Neutrophil (primary cell): ENCODE measurements around the gene TOR1AIP2.
"Not testable (repeated sequence)": the region's sequence is repeated elsewhere in the genome, so short reads cannot be mapped to it uniquely, and the experiment has no call there.

Experiments
- H3K27ac ChIP-seq: fragments of 200-600 bp; sonication (generic); 2 replicates; pipeline ENCODE4 v1.5.1; 2016; ENCODE audit warnings: mild to moderate bottlenecking, moderate library complexity
- H3K27me3 ChIP-seq: fragments of 200-600 bp; sonication (generic); 2 replicates; pipeline ENCODE4 v1.6.0; 2016; ENCODE audit warnings: mild to moderate bottlenecking
- H3K36me3 ChIP-seq: fragments of 200-600 bp; sonication (generic); 2 replicates; pipeline ENCODE4 v1.5.1; 2017
- H3K4me1 ChIP-seq, 2 experiments: fragments of 200-600 bp in 1 of 2; sonication (generic) in 1 of 2; 1 replicate in 1 of 2; 2 replicates in 1 of 2; pipeline versions ENCODE4 v1.5.1 to v1.6.1; 2013 to 2016; ENCODE audit warnings: low read depth in 1 of 2, low read length in 1 of 2, mild to moderate bottlenecking in 1 of 2, moderate library complexity in 1 of 2; ENCODE audit not compliant: control insufficient read depth in 1 of 2, insufficient read depth in 1 of 2
- H3K4me3 ChIP-seq, 2 experiments: fragments of 200-600 bp in 1 of 2; sonication (generic) in 1 of 2; 1 replicate in 1 of 2; 2 replicates in 1 of 2; pipeline ENCODE4 v1.5.1; 2013 to 2016; ENCODE audit warnings: low read depth in 1 of 2, low read length in 1 of 2, mild to moderate bottlenecking in 1 of 2, moderate library complexity in 1 of 2
- H3K9me3 ChIP-seq: fragments of 200-600 bp; sonication (generic); 2 replicates; pipeline ENCODE4 v1.5.1; 2016
- TF ChIP-seq, protein P1 (sequence below): fragments of 200-600 bp; sonication (generic); IDR thresholded peaks from 2 replicates; pipeline ENCODE4 v1.5.1; 2016; ENCODE audit warnings: antibody characterized with exemption

Gene TOR1AIP2

DNA sequence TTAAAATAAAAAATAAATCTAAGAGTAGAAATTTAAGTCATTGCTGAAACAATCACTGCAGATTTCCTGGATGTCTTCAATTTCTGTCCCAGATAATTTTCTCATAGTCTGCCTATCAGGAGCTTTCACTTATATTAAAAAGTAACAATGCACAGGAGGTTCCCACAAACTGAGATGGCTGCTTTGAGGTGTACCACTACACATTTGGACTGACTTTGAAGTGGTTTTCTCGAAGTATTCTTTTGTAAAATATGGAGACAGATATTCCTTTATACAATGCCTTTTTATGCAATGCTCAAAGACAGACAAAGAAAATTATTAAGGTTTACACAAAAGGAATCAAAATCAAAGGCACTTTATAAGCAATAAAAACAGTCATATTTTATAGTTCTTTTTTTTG, 24.5 kb downstream of the TOR1AIP2 start:
- Histone ChIP-seq H3K4me1 (peaks cover 6 to 7% of the 10 kb centered on the region in 2 experiments), H3K27ac (no peak overlapping the region), H3K36me3 (peaks cover 70% of the 10 kb centered on the region), H3K4me3 (no peak overlapping the region), H3K27me3 (no peaks in the 10 kb centered on the region), H3K9me3 (no peaks in the 10 kb centered on the region)
- TF ChIP-seq, protein P1, sequence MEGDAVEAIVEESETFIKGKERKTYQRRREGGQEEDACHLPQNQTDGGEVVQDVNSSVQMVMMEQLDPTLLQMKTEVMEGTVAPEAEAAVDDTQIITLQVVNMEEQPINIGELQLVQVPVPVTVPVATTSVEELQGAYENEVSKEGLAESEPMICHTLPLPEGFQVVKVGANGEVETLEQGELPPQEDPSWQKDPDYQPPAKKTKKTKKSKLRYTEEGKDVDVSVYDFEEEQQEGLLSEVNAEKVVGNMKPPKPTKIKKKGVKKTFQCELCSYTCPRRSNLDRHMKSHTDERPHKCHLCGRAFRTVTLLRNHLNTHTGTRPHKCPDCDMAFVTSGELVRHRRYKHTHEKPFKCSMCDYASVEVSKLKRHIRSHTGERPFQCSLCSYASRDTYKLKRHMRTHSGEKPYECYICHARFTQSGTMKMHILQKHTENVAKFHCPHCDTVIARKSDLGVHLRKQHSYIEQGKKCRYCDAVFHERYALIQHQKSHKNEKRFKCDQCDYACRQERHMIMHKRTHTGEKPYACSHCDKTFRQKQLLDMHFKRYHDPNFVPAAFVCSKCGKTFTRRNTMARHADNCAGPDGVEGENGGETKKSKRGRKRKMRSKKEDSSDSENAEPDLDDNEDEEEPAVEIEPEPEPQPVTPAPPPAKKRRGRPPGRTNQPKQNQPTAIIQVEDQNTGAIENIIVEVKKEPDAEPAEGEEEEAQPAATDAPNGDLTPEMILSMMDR: no peak

DNA sequence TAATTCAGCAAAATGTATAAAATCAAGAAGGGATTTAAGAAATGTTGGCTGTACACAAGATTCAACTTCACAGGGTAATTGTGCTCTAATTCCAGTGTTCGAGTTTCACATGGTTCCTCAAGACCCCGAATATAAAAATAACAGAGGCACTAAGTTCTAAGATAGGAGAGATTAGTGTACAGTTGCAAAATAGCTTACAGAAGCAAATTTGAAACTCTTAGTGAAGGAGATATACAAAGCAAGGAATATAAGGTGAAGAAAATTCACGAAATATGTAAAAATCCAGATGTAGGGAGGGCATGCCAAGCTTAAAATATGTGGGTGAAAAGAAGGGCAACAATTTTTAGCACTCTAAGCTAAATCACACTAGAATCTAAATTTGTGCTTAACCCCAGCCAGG, 29.4 kb downstream of the TOR1AIP2 start:
- H3K9me3 ChIP-seq: no peaks in the 10 kb centered on the region
- H3K27ac ChIP-seq: no peak overlapping the region
- H3K4me3 ChIP-seq: no peak overlapping the region
- no peaks in the 10 kb centered on the region for H3K27me3 ChIP-seq
- TF ChIP-seq, protein P1: no peak
- H3K36me3 ChIP-seq: peaks cover 80% of the 10 kb centered on the region
- H3K4me1 ChIP-seq: no peaks in the 10 kb centered on the region

DNA sequence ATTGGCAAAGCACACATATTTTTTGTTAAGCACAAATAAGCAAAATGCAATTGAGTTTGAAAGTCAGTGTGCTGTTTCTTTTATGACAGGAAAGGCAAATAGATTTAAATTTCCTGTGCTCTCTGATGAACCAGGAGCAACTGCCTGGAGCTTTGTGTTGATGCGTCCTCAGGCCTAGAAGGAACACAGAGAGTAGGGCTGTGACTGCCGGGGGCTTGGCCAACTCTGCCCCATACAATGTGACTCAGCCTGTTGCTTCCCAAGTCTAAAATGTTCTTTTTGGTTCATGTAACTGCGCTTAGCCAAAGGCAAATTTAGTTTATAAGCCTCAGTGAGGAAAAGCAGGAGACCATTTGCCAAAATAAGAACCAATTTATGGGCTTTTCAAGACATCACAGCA, 37.5 kb downstream of the TOR1AIP2 start:
- Histone ChIP-seq H3K4me3 (no peak overlapping the region), H3K9me3 (no peaks in the 10 kb centered on the region), H3K27ac (no peak overlapping the region), H3K36me3 (peaks cover 12% of the 10 kb centered on the region), H3K4me1 (no peaks in the 10 kb centered on the region), H3K27me3 (no peaks in the 10 kb centered on the region)
- TF ChIP-seq, protein P1: no peak

DNA sequence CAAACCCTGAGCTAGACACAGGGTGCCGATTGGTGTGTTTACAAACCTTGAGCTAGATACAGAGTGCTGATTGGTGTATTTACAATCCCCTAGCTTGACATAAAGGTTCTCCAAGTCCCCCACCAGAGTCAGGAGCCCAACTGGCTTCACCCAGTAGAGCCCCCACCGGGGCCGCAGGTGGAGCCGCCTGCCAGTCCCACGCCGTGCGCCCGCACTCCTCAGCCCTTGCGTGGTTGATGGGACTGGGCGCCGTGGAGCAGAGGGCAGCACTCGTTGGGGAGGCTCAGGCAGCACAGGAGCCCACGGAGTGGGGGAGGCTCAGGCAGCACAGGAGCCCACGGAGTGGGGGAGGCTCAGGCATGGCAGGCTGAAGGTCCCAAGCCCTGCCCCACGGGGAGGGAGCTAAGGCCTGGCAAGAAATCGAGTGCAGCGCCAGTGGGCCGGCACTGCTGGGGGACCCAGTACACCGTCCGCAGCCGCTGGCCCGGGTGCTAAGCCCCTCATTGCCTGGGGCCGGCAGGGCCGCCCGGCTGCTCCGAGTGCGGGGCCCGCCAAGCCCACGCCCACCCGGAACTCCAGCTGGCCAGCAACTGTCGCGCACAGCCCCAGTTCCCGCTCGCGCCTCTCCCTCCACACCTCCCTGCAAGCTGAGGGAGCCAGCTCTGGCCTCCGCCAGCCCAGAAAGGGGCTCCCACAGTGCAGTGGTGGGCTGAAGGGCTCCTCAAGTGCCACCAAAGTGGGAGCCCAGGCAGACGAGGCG, 40.7 kb downstream of the TOR1AIP2 start:
- not testable (repeated sequence) for H3K4me1 ChIP-seq, H3K4me3 ChIP-seq, H3K9me3 ChIP-seq, H3K27ac ChIP-seq, H3K36me3 ChIP-seq, H3K27me3 ChIP-seq

DNA sequence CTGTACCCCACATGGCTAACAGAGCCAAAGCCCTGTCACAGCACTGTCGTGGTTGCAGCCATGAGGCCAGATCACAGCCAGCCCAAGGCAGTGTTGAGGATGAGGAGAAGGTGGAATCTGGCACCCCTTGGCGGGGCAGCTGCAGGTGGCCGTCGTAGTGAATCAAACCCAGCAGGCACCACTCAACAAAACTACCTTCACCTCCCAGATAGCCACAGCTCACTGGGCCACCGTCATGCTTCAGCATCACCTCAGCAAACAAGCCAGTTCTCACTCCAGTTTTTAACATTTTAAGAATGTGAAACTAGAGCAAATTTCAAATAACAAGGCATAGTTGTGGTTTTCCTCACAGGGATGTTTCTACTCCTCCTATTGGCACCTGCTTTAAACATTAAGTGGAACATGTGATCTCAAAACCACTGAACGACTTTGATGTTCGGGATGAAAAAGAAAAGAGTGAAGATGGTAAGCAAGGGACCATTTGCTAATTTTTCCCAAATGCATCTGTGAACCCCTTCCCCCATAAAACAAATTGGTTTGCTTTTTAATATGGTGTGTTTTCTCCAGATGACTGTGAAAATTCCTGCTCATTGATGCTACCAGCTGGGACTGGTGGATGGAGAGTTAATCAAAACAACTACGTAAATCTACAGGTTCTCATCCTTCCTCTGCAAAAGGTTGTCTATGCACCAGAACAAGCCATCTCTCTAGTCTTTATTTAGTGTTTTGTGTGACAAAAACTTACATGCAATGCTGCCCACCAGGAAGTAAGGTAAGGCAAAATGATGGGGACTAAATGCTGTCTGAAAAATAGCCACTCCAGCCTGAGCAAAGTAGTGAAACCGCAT, 45.5 kb downstream of the TOR1AIP2 start:
- H3K9me3 ChIP-seq: no peaks in the 10 kb centered on the region
- no peaks in the 10 kb centered on the region for H3K36me3 ChIP-seq
- H3K27me3 ChIP-seq: no peaks in the 10 kb centered on the region
- TF ChIP-seq, protein P1: no peak
- peaks cover 10 to 11% of the 10 kb centered on the region in 2 experiments for H3K4me1 ChIP-seq
- H3K4me3 ChIP-seq: no peak overlapping the region
- no peak overlapping the region for H3K27ac ChIP-seq

DNA sequence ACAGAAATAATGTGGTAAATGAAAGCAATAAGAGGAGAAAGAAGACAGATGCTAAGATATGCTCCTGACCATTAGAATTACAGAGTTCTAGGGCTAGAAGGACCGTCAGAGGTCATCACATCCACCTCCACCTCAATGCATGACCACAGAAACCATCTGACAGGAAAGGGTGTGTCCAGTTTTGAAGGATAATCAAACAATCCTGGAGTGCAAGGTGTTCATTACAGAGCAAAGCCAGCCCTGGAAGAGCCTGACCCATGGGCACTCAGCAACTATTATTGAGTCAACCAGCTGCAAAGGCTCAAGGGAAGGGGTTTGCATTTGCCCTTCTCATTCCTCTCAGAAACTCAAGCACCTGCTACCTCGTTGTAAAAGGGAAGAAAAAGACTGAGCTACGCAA, 46.4 kb downstream of the TOR1AIP2 start:
- Histone ChIP-seq H3K9me3 (no peaks in the 10 kb centered on the region), H3K27ac (no peak overlapping the region), H3K4me3 (no peak overlapping the region), H3K36me3 (no peaks in the 10 kb centered on the region), H3K4me1 (peaks cover 11% of the 10 kb centered on the region in 2 experiments), H3K27me3 (no peaks in the 10 kb centered on the region)
- TF ChIP-seq, protein P1: no peak
